Stimulated activated CD8-positive, alpha-beta memory T cell treated with anti-CD3 and anti-CD28 coated beads, Interleukin-4, amount 100 ng/mL, for 48 hours (primary cell): ENCODE data around the gene MAP2K5.

ENCODE experiments used
- DNase-seq: peaks from one replicate; pipeline ENCODE4 v3.0.0-alpha.2; 2020

MAP2K5 gene

DNA sequence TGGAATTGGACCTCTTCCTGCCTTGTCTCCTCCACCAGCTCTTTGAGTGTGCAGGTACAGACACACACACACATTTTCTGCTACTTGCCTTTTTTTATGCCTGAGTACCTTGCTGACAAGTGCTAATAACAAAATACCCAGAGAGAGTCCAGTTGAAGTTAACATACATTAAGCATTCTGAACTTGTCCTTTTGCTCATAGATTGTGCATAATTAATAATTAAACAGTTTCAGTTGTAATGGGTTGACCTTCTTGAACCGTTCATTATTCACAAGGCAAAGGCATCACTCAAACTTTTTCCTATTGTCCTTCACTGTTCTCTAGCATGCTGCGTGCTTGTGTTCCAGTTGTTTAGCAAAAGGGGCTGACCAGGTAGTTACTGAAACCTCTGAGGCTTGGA lies 223.2 kb downstream of the MAP2K5 start:
- no peak for DNase-seq

DNA sequence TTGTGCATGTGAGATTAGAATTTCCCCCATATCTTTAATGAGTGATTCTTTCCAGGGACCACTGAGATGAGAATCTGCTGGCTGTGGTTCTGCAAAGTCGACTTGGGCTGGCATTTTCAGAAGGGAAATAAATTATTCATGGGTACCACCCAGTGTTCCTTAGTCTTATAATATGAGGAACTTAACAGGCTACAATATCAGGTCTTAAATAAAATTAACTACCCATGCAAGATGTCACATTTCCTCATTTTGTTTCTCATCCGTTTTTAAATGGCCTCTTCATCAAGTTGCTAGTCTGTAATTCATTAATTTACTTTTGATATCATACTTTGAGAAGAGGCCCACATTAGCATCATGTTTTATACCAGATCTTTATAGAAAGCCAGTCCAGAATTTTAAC lies 224.5 kb downstream of the MAP2K5 start:
- DNase-seq = no peak

DNA sequence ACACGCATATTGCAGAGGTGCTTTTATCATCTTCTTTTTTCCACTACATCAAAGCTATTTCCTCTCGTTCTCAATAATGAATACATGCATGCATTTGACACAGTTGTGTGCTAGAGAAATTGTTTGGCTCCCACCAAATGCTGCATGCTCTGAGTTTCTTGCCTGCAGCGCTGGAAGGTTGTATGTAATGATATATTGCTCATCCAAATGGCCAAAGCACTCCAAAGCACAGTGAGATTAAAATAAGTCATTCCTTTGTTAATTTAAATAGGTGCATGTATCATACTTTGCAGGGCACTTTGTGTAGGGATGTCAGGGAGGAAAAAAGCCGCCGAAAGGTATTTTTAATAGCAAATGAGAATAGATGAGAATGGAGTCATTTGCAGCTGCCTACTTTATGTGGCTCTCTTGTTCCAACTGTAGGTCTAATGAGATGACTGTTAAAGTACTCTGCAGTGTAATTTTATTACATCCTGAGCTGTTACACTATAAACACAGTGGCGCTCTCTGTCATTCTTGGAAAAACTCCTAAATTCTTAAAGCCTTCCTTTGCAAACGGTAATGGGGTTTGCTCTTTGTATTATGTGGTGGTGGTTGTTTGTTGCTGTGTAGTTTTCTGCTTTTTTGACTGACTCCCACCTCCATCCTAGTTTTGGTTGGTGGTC lies 225.9 kb downstream of the MAP2K5 start:
- no peak for DNase-seq

DNA sequence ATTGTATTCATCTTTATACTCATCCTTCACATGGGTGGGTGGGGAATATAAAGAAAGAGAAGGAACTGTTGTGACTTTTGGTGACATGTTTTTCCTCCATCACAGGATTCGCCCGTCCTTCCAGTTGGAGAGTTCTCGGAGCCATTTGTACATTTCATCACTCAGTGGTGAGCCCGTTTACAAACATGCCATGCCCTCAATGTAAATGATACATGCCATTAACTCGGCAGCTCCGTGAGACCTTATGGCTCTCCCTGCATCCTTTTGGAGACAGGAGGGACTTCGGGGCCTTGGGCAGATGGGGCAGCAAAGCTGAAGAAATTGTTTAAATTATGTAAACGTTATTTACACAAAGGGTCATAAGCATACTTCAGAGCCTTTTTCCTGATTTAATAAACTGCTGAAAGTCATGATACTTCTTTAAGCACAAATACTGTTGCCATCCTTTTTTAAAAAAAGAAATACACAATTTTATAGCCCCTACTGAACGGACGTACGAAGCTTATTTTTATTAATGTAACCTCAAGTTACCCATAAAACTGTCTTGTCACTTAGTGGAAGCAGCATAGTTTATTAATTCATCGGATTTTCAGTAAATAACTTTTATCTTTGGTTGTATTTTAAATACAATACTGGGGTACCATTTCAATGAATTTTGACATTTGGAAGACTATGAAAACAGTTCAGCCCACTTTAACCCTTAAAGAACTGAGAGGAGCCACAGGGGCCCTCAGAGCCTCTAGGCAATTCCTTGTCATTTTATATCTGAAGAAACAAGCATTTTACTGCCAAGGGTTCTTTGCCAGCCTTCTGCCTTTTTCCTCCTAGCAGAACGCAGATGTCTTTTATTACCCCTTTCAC lies 227.2 kb downstream of the MAP2K5 start:
- DNase-seq = no peak

DNA sequence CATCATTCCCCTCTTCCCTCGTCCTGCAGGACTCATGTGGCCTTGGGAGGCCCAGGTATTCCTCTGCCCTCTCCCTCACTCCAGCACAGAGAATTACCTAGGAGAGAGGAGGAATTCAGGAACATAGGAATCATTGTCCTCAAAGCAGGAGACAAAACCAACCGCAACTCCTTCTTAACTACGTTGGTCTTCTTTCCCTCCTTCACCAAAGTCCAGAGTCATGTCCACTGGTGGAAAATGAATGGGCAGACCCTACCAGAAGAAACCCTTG lies 227.8 kb downstream of the MAP2K5 start:
- DNase-seq = no peak

DNA sequence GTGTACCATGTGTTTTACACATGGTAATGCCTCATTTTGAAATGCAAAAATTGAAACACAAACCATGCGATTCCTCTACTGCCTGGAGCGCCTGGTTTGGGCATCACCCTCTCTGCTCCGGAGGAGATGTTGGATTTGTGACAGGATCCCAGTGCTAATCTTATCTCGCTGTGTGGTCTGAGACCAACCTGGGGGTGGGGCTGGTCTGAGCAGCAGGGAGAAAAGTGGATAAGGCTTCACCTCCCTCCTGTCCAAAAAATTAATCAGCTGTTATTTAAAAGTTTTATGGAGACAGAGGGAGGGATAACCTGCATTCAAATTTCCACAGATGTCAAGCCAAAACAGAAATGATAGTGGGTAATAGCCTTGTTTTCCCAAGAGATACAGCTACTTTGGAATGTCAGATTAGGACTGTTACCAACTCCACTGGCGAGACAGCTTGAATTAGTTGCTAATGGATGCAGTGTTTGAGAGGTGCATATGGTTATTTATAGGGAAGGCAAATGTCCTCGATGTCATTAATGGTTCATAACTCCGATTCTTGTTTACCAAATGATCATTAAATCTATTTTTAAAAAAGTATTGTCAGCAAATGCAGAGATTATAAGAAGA lies 228.8 kb downstream of the MAP2K5 start:
- no peak for DNase-seq

DNA sequence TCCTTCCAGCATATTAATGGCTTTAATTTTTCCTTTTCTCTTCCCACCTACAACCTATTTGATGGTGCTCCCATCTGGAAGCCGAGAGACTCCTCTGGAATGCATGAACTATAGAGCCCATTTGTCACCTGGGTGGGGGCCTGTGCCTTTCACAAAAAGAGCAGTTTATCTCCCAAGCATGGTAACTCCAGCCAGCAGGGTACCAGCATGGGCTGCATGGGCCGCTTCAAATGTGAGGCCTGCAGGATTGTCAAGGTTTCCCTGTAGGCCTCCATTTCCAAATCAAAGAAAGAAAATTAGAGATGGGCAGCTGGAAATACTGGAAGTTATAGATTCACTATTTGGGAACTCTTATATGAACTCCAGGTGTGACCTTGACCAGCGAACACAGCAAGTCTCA lies 232.1 kb downstream of the MAP2K5 start:
- DNase-seq = no peak

DNA sequence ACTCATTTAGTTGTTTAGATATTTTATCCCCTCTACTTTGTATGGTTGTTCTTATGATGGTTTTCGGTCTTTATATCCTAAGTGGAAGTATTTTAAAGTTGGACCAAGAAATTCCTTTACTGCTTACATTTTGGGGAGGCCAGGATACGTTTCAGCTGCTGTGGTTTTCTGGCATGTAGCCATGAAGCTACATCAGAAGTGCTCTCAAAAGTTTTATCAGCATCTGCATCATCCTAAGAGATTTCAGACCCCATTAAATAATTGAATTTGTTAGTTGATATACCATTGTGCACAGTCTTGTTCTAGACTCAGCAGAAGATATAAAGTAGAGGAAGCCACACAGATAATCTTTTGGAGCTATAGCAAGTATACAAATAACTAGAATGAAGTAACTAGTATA lies 232.7 kb downstream of the MAP2K5 start:
- DNase-seq = no peak

DNA sequence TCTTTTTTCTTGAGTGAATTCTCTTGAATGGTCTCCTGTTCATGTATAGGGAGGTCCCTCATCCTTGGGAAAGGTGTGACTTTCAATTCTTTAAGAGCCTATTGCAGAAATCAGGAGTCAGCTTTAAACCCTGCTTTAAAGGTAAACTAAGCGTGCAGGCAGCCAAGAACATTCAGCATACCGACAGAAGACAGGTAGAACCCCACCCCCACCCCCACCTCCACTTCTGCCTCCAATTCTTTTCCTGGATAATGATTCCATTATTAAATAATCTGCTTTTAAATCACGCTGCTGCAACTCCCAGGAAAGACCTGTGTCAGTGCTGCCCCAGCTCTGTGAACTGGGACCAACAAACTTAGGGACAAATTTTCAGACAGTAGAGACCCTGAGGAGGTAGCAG lies 233.5 kb downstream of the MAP2K5 start:
- no peak for DNase-seq

DNA sequence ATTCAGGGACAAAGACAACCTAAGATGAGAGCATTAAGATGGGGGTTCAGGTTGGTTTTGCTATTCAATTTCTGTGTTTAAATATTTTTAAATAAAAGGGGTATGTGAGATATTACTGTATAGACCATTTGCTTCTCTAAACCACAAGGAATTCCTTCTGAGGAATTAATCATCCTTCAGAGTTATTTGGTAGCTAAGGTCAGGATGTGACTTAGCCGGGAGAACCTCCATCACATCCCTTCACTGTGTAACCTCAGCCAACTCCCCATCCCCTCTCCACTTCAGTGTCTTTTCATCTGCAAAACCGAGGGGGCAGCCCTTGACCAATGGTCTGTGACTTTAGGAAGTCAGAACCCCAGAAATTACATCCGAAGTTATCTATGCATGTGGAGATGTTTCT lies 234.1 kb downstream of the MAP2K5 start:
- no peak for DNase-seq

DNA sequence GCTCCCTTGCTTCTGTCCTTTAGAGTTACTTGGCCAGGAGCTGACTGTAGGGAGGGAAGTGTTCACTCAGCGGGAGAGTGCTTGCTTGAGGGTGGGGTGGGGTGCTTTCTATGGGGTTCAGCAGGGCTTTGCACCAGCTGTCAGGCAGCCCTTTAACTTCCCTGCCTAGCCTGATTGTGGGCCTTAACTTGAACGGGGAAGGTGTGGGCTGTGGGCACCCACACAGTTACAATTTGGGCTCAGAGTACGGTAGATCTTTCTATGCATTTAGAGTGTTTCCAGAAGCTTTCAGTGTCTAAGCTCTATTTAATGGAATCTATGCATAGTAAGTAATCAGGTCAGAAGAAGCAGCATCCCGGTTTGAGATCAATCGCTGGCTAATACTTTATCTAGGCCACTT lies 234.6 kb downstream of the MAP2K5 start:
- no peak for DNase-seq

DNA sequence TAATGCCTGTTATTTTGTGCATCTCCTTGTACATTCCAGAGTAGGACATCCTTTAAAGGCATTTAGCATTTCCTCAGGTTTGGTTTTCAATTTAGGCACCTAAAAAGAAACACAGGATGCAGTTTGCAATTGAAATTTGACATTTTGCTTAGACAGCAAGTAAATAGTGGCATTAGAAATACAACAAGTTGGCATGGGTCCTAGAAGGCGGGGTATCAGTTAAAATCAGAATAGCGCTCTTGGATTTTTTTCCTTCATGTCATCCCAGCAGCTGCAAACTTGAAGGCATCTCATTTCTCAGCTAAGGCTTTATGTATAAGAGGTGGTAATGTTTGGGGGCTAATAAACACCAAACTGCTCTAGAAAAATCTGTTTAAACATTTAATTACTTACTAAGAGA lies 235.3 kb downstream of the MAP2K5 start:
- no peak for DNase-seq

DNA sequence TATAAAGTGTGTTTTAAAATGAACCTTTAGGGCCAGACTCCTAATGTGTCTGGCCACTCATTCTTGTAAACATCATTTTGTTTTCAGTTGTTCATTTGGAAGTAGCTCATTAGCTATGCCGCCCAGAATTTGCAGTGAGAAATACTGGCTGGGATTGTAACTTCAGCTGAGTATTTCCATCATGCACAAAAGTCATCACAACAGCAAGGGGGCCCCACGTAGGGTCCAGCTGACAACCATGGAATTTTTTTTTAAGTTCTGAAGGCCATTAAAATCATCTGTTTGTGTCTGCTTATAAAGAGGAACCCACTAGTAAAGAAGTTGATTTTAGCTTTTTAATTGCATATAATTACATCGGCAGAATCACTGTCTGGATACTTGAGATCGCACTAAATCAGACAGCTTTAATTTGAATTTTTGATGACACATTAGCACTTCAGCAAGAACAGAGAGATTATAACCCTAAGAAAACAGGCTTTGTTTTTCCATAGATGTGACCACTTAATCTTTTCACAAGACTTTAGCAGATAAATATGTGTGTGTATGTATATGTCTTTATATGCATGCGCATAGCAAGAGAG lies 236.6 kb downstream of the MAP2K5 start:
- no peak for DNase-seq

DNA sequence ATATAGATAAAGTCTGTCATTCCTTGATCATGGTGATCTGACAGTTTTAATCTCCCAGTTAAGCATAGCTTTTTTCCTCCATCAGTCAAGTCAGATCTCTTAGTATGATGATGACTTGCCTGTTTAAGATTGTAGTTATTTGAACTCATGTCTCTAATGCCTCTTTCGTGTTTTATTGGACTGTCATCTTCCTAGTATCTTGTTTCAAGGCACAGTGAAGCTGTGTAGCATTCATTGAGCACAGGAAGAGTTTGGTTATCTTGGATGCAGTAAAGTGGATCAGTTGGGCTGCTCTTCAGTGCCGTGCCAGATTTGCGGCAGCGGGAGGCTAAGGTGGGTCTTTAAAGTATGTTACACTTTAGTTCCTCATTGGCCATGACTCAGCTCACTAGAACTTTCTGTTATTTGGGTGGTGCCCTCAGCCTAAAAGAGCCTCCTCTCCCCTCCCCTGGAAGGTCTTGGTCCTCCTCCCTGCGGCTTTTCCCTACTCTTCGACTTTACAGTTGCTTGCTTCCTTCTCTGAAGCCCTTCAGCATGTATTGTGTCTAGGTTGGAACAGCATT lies 237.1 kb downstream of the MAP2K5 start:
- DNase-seq = no peak

DNA sequence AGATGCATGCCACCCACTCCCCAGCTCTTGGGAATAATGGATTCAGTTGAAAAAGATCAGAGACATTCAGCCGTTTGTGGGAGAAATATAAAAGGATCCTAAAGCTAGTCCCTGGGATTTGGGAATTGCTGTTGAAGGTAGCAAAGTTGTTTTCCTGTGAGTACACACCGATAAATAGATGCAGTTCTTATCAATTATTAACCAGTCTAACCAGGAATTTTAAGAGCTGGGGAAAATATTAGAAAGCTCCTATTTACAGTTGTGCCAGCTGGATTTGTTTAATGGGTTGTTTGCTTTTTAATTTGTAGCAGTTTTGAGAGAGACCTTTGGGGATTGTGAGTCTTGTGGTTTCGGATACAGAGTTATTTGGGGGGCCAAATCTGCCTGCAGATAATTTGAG lies 238.6 kb downstream of the MAP2K5 start:
- DNase-seq = no peak

DNA sequence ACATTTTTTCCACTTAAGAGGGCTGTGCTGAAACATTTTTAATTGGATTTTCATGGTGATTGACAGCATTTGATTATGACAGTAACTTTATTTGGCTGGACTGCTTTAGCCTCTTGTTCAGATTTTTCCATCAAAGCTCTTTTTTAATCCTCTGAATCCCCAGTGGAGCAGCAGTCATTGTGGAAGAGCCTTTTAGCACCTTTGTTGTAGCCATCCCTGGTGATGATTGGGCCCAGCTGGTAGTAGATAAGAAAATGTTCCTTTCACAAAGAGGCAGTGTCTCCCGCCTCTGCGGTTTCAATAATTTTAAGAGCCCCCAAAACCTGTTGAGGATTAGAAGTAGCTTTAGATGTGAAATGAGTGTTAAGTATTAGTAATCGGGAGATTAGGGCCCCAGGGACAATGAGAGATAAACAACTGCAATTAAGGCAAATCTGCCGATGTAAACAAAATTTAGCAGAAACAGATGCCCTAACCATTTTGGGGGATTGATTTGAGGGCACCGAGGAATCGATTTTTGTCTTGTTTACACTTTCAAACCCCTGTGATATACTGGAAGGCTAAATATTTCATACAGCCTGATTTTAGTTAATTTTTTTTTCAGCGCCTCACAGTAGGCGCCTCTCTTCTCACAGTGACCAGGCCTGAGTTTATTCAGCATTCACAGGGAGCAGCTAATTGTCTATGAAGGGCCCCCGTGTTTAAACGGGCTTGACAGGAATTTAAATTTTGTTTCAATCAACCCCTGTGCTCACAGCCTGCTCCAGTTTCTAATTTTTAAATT lies 239.6 kb downstream of the MAP2K5 start:
- no peak for DNase-seq

DNA sequence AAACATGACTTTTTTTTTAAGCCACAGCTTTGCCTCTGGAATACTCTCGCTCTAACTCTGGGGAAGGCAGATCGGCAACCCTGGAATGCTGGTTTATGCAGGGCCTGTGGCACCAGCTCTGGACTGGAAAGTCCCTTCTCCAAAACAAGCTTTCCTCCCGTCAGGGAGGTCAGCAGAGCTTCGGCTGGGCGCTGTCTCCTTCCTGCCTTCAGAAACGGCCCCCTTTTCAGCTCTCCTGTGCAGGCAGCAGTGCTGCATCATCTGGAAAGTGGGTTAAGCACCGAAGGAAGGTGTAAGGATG lies 240.1 kb downstream of the MAP2K5 start:
- no peak for DNase-seq

DNA sequence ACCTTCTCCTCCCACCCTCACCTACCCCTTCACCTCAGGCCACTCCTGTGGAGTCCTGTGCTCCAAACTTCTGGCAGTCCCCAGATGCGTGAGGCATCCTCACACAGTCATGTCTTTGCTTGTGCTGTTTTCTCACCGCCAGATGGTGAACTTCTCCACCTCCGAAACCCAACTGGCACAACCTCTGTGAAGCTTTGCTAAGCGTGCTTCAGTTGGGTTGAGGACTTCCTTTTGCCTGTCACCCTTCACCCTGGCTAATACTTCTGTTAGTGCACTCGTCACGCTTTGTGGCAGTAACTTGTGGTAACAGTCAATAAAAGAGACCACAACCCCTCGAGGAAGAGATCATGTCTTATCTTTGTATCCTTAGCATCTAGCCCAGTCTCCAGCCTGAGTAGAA lies 240.8 kb downstream of the MAP2K5 start:
- DNase-seq = peak; percentile 46

DNA sequence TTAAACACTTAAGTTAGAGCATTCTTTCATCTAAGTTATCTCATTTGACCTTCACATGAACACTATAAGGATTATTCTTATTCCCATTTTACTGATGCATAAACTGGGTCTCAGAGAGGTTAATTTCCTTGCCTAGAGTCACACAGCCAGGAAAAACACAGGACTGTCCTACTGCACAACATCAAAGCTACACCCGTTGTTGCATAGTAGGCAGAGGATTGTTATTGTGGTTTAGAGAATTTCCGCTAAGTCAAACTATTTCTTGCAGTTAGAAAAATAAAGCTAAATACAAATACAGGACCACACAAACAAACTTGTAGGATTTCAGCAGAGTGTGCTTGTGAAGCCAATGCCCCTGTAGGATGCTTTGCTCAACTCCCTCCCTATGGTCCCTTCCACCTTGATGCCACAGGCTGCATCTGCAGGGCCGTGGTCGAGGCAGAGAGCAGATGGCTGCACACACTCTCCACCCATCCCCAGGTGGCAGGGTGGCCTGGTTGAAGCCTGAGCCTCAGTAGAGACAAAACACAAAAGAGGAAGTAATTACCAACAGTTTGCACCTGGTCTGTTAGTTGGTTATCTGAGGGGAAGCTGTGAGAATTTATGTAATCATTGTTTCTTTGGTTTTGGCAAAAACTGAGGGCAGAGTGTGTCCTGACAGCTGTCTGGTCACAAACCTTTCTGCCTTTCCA lies 241.7 kb downstream of the MAP2K5 start:
- no peak for DNase-seq

DNA sequence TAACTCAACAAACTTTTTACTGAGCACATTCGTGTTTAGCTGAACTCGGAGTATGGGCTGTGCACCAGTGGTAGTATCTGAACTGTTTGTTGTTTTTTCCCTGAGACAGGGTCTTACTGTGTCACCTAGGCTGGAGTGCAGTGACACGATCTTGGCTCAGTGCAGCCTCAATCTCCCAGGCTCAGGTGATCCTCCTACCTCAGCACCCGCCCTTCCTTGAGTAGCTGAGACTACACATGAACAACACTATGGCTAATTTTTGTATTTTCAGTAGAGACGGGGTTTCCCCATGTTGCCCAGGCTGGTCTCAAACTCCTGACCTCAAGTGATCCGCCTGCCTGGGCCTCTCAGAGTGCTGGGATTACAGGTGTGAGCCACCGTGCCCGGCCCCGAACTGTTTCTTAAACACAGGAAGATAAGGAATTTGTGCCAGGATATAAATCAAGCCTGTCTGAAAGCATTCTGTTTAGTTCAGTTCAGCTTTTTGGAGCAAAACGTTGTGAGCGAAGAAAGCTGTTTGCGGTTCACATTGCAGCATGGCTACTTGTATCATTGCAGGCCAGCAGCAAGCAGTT lies 242.4 kb downstream of the MAP2K5 start:
- DNase-seq = no peak

DNA sequence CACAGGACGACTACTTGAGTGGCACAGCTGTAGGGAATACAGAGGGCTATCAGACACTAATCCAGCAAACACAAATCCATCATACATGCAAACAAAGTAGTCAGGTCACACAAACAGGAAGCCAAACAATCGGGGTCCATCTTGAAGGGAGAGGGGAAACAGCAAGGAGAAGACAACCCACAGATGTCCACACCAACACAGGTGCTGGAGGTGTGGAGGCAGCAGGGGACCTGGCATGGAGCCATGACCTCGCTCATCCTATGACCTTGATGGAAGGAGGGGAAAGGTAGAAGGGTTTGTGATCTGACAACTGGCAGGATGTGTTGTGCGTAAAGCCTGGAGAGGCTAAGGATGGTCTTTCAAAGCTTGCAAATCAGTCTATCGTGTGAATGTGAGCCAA lies 242.9 kb downstream of the MAP2K5 start:
- DNase-seq = no peak

DNA sequence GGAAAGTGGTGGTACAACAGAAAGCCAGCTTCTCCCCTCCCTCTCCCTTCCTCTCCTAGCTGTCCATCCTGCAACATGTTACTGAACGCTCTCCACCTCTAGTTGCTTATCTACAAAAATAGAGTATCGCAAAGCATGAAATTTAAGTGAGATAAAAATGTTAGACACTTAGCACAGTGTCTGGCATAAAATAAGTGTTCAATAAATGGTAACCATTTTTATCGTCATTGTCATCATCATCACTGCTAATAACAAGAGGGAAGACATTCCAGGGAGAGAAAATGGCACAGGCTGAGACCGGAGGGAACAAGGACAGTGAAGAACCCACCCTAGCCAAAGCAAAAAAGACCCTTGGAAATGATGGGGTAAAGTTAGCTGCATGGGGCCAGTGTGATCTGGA lies 244.1 kb downstream of the MAP2K5 start:
- no peak for DNase-seq
